Stimulated activated CD8-positive, alpha-beta memory T cell treated with anti-CD3 and anti-CD28 coated beads, Interleukin-4, amount 100 ng/mL, for 4 hours (primary cell): ENCODE measurements around the gene PARD3B.

ENCODE experiments used
- DNase-seq, 2 donors: peaks; one replicate each; pipeline ENCODE4 v3.0.0-alpha.2; 2020; ENCODE audit warnings: low read depth in 2 of 2, low spot score in 1 of 2

The PARD3B gene, protein sequence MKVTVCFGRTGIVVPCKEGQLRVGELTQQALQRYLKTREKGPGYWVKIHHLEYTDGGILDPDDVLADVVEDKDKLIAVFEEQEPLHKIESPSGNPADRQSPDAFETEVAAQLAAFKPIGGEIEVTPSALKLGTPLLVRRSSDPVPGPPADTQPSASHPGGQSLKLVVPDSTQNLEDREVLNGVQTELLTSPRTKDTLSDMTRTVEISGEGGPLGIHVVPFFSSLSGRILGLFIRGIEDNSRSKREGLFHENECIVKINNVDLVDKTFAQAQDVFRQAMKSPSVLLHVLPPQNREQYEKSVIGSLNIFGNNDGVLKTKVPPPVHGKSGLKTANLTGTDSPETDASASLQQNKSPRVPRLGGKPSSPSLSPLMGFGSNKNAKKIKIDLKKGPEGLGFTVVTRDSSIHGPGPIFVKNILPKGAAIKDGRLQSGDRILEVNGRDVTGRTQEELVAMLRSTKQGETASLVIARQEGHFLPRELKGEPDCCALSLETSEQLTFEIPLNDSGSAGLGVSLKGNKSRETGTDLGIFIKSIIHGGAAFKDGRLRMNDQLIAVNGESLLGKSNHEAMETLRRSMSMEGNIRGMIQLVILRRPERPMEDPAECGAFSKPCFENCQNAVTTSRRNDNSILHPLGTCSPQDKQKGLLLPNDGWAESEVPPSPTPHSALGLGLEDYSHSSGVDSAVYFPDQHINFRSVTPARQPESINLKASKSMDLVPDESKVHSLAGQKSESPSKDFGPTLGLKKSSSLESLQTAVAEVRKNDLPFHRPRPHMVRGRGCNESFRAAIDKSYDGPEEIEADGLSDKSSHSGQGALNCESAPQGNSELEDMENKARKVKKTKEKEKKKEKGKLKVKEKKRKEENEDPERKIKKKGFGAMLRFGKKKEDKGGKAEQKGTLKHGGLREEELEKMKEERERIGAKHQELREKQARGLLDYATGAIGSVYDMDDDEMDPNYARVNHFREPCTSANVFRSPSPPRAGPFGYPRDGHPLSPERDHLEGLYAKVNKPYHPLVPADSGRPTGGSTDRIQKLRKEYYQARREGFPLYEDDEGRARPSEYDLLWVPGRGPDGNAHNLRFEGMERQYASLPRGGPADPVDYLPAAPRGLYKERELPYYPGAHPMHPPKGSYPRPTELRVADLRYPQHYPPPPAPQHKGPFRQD (N-terminal part only)

DNA sequence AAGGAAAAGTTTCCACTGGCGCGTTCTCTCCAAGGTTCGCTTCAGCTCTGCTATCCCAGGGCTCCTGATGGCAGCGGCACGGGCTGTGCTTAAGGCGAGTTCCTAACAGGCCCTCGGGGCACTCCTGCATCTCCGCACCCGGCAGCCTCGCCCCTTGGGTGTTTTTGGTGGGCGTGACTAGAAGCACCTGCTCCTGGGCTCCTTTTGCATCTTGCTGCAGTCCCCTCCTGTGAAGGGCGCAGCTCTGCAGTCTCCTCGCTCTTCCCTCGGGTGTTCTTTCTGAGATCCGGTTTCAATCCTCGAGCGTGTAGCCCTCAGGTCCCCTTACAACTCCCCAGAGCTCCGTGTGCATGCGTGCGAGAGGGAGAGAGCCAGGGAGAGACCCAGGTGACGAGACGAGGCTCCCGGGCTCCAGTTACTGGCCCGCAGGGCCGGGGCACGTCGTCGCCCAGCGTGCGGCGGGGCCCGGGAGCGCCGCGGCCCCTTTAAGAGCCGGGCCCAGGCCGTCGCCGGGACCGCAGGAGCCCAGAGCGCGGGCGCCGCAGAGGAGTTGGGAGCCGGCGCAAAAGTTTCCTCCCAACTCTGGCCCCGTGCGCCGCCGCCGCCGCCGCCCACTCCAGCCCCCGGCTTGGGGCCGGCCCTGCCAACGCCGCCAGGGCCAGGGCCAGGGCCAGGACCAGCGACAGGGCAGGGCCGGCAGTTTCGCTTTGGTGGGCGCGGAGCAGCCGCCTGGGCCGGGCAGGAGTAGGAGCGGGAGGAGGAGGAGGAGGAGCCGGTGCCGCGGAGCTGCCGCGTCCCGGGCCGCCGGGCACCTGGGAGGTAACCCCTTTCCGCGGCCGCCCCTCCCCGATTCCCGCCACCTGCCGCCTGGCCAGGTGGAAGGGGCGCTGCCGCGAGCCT lies at the start of gene PARD3B:
TSS of gene PARD3B (plus strand) at position 515 of the 900 bp plus-strand sequence. CDS start 525 bp downstream, outside the sequence.
- no peak for DNase-seq

DNA sequence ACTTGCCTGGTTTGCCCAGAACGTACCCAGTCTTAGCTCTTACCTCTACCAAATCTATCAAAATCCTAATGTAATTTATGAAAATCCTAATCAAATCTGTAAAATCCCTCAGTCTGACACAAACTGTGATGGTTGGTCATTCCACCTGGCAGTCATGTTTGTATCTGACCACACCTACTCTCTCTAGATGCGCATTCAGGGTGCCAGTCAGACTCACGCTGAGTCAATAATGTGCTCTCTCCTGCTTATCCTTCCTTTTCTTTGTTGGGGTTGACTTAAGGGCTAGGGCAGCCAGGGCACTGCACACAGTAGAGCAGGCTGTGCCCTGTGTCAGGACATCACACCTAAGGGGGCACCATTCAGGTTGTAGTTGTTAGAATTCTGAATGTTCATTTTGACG lies 48.5 kb upstream of the PARD3B start:
- no peak for DNase-seq

DNA sequence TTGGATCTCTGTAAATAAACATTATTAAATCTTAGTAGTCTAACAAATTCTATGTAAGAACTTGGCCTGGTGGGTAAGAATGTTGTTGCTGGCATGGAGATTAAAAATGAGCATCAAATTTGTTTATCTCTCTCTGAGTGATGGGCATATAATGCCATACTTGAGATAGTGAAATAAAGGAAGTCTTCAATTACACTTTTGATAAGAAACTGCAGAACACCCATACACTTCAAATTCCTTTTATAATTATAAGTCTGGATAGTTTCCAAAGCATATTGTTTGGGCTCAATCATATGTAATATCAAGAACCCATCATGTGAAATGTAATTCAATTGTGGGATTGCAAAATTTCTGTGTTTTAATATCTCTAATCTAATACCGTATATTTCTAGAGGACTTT lies 47.4 kb upstream of the PARD3B start:
- no peak for DNase-seq

DNA sequence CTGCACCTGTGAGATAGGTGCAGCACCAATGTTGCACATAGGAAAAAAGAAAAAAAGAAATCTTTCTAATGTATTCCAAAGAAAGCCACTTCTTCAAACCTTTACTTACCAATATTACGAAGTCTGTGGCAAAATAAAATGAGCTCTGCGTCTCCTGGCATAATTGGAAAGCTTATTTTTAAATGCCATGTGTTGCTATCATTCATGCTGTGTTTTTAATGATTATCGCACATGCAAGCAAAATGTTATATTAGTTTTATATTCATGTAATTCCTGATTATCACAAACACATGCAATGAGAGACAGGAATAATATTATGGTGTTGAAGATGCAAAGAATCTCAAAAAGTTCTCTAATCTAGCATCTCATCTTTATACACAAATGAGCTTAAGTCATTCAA lies 47.0 kb upstream of the PARD3B start:
- DNase-seq: no peak

DNA sequence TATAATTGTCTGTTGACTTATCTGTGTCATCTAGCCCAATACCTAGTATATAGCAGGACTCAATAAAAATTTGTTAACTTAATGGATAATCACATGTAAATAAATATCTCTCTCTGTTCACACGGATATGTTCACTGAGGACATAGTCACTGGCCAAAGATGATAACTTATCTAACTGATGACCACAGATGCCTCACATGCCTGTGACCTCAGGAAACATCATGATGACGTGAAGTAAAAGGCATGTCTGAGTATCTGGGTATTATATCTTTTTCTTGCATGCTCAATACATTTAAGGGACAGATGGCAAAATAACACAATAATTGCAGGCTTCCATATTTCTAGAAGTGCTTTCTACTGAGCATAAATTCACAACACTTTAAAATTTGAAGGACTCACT lies 41.4 kb upstream of the PARD3B start:
- no peak for DNase-seq

DNA sequence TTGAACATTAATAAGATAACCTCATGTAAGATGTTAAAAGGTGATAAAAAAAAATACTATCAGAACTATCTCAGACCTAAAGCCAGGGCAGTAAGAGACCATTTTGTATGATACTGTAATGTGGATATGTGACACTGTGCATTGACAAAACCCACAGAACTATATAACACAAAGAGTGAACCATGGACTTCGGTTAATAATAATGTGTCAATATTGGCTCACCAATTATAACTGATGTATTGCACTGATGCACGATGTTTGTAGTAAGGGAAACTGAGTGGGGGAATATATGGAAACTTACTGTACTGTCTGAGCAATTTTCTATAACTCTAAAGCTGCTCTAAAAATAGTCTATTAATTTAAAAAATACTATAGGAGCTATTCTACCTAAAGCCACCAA lies 40.7 kb upstream of the PARD3B start:
- DNase-seq: no peak

DNA sequence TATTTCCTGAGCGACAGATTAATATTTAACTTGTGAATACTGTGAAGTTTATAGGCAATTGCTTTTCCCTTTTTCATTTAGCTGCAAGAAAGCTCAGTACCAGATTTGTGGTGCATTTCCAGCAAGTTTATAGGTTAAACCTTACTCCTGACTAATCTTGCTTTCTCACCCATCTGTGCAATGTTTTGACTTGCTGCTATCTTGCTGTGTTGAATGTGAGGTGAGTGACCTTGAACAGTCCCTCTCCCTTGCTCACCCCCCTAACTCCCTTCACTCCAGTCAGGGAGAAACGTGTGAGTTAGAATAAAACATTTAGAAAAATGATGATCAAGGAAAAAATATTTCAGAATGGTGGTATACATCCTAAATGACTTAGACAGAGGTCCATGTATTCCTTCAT lies 39.8 kb upstream of the PARD3B start:
- DNase-seq: no peak

DNA sequence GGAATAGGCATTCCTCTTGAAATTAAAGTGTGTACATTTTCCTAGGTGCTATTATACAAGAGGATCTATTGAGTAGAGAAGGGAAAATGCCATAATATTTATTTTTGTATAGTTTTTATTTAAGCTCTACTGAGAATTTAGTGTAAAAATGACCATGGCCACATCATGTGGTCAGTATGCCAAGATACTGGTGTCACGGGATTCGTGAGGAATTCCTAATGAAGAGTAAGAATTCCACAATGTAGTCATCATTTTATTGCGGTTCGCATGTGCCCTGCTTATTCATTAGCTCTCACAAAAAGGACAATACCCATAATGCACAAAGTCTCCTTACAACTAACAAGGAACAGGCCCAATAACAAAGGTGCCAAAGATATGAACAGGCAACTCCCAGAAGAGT lies 39.3 kb upstream of the PARD3B start:
- no peak for DNase-seq

DNA sequence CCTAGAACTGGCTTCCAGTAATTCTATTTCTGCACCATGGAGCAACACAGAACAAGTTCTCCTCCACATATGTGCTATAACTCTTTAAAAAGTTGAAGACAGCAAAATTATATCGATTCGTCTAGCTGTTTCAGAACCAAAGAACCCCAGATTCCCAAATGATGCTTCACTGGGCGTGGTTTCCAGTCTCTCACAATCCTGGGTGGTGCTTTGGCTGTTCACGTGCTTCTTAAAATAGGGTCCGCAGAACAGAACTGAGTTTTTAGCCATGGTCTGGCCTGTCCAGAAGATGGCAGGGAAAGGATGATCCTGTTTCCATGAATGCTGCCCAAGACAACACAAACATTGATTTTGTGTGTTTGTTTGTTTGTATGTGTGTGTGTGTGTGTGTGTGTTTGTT lies 37.6 kb upstream of the PARD3B start:
- DNase-seq: no peak

DNA sequence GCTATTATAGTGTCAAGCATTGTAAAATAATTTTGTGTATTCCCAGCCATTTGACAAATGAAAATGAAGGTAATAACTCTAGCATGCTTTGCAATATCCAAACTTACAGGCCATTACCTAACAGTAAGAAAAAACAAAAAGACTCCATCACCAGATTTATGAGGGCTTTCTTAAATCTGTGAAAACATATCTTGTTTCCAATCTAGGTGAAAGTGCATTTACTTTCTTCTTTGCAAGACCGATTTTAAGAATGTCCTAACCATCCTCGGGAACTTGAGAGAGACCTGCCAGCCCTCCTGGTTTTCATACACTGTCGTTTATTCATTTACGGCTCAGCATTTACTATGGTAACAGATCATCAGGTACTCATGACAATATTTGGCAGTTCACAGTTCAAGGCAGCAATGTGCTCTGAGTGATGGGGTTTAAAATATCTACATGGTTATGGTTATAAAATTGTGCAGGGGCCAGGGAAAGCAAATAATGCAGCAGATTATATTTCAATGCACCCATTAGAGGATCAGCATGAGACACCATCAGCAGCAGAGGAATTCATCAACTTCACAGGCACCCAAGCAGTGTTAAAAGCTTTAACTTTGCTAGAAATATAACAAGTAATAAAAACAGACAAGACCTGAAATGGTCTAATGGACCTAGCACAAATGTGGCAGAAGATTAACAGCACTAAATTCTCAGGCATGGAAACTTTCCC lies 34.4 kb upstream of the PARD3B start:
- no peak for DNase-seq

DNA sequence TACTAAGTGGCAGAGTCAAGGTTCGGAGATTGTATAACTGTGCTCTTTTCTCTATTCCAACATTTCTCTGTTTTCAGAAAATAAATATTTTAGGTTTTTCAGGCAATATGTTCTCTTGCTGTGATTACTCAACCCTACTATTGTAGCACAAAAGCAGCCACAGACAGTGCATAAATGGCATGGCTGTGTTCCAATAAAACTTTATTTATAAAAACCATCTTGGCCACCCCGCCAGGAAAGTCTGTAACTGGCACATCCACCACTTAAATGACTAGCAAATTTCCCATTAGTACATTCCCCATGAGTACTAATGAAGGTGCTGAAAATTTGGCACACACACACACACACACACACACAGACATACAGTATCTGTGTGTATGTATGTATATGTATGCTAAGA lies 30.8 kb upstream of the PARD3B start:
- no peak for DNase-seq

DNA sequence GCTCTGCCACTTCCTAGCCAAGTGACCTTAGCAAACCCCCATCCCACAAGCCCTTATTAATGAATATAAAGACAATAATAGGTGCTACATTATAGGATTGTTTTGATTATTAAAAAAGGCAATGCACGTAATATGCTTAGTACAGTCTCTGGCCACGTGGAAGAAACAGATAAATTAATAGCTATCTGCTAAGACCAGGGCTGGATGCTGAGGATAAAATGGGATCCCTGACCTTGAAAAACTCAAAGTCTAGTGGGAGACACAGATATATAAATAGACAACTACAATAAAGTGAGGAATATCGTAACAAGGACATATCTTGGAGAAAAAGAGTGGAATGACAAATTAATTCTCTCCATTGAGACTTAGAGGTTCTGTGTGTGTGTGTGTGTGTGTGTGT lies 29.9 kb upstream of the PARD3B start:
- no peak for DNase-seq

DNA sequence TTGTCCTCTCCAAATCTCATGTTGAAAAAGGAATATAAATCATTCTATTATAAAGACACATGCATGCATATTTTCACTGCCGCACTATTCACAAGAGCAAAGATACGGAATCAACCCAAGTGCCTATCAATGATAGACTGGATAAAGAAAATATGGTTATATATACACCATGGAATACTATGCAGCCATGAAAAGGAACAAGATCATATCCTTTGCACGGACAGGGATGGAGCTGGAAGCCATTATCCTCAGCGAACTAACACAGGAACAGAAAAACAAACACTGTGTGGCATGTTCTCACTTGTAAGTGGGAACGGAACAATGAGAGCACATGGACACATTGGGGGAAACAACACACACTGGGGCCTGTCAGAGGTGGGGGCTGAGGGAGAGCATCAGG lies 28.1 kb upstream of the PARD3B start:
- DNase-seq: no peak

DNA sequence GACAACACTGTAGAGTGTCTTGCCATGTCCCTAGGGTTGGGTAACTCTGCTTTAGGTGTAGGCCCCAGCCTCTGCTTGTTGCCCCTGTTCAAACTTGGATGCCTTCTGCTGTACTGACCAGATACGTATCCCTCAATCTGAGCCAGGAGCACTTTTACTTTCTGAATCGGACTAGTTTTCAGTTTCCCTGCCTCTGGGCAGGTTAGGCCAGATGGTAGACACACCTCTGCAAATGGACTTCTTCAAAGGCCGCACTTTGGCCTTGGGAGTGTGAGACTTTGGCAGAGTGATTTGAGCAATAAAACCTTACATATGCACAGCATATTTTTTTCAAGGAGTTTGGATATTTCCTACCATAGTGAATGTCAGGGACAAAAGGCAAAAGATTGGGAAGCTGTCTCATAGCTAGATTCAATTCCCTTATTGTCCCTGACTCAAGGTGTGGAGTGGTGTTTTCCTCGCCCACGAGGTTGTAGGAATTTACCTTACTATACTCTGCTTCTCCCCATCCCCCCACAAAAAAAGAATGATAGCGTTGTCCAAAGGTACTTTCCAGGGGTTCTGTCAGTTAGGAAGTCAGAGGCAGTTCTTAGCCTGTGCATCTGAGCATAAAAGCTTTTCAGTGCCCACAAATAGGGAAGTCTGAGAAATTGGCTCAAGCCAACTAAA lies 15.3 kb upstream of the PARD3B start:
- DNase-seq: no peak

DNA sequence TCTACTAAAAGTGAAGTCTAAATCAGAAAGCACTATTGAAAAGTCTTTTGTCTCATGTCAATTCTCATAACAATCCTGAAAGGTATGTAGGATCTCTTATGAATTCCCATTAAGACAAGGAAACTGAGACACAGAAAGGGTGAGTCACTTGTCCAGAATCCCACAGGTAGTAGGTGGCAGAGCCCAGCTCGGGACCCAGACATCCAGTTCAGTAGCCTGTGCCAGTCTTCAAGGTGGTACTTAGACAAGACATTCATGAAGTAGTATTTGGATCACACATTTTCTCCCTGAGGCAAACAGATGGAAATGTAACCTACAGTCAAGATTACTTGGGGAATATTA lies 14.8 kb upstream of the PARD3B start:
- no peak for DNase-seq

DNA sequence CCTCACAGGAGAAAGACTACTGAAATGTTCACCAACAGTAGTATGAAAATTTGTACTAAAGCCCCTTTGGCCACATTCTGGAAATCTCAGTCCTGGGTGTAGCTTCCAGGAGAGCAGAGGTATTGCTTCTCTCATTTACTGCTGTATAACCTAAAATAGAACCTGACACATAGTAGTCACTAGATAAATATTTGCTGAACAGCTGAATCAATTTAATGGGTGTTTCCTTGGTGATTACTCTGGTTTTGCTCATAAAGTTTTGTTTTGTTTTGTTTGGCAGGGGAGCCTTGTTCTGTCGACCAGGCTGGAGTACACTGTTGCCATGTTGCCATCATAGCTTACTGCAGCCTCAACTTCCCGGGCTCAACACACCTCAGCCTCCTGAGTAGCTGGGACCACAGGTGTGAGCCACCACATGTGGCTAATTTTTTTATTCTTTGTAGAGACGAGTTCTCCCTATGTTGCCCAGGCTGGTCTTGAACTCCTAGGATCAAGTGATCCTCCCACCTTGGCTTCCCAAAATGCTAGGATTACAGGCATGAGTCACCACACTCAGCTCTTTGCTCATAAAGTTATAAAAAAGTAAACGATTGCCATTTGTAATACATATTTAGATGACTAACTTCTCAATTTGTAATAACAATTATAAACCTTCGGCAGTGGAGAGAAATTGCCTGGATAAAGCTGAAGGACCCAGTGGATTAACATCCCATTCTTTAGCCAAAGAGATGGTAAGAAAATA lies 11.5 kb upstream of the PARD3B start:
- DNase-seq: no peak

DNA sequence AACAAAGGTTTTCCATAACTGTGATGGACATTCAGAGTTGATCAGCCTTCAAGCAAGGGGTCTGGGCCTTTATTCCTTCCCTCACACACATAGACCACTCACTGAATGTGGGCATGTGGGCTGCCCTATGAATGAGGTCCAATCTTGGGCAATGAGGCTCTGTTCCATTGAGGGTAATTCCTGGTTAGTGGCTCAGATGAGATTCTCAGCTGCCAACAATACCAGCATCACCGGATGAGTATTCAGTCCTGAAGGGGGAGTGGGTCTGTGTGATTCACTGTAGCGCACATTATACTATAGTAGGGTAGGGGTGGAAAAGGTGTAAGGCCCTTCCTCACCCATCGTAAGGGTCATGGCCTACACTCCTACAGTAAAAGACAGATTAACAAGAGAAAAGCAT lies 9.9 kb upstream of the PARD3B start:
- DNase-seq: no peak

DNA sequence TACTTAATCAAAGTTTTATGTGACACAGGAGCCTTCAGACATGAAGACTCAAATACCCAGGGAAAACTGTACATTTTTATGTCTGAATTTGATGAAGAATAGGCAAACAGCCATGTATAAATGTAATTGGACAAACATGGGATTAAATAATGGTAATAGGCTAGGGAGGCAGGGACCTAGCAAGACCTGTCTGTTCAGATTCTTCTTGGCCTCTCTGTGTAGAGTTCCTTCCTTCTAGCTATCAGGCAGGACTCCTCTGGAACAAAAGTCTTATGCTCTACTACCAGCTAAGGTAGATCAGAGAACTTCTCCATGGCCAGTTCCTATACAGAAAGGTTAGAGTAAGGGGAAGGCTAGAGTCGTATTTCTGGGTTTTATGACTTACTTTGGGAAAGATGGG lies 9.5 kb upstream of the PARD3B start:
- no peak for DNase-seq
